GM21723 (cell line): Measurements from ENCODE around the gene TMEM92.

Source experiments
- ATAC-seq: cut with Tn5 transposase; IDR thresholded peaks from one replicate; pipeline ENCODE4 v1.9.1; 2021; ENCODE audit warnings: mild to moderate bottlenecking, moderate library complexity; ENCODE audit not compliant: unreplicated experiment

TMEM92 gene

DNA sequence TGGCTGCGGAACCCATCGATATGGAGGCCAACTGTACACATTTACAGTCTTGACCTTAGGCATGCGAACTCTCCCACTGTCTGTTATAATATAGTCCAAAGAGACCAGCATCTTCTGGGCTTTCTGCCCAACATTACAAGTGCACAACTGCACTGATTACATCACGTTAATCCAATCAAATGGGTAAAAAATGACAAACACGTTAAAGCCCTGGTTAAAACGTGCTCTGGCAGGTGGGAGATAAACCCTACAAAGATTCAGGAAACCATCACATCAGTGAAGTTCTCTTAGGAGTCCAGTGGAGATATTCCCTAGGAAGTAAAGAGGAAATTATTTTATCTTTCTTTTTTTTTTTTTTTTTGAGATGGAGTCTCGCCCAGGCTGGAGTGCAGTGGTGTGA lies 48.0 kb downstream of the TMEM92 start:
- ATAC-seq: no peak

DNA sequence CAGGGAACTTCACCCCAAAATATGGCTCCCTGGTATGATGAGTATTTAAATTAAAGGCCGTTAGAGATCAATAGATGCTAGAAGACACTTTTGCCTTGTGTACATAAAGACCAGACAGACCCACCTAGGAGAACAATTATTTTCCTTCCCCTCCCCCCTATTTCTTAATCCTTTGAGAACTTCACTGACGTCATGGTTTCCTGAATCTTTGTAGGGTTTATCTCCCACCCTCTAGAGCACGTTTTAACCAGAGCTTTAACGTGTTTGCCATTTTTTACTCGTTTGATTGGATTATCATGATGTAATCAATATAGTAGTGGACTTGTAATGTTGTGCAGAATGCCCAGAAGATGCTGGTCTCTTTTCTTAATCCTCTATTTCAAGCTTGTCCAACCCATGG lies 48.8 kb downstream of the TMEM92 start:
- ATAC-seq: no peak

DNA sequence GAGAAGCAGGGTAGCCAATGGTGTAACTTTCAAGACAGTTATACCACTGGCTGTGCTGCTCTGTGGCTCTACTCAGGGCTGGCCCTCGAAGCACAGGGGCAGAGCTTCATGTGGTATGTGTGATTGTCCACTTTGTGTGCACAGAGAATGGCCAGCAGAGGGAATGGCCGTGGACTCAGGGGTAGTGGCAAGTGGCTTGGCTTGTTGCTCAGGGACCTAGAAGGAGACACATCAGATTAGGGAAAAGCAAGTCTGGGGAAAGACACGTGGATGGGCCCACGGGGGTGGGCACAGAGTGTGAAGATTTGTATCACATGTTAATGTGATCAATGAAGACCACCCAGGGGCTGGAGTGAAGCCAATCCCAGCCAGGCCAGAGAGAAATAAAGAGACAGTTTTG lies 51.6 kb downstream of the TMEM92 start:
- no peak for ATAC-seq

DNA sequence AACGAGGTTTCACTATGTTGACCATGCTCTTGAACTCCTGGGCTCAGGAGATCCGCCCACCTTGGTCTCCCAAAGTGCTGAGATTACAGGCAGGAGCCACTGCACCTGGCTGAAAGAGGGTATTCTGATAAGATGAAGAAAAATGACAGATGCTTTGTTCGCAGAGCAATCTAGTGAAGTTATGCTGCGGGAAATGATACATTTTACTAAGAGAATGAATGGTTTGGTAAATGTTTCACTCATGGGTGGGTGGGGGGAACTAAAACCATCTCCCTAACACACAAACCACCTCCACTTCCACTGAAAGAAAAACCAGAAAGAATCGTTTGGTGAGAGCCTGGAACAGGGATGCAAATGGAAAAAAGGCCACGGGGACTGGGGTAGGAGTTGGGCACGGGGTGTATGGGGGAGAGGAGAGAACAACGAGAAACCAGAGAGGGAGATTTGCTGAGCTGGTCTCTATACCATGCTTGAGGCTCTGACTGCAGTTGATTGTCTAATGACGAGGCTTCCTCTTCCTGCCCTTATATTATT lies 52.6 kb downstream of the TMEM92 start:
- no peak for ATAC-seq

DNA sequence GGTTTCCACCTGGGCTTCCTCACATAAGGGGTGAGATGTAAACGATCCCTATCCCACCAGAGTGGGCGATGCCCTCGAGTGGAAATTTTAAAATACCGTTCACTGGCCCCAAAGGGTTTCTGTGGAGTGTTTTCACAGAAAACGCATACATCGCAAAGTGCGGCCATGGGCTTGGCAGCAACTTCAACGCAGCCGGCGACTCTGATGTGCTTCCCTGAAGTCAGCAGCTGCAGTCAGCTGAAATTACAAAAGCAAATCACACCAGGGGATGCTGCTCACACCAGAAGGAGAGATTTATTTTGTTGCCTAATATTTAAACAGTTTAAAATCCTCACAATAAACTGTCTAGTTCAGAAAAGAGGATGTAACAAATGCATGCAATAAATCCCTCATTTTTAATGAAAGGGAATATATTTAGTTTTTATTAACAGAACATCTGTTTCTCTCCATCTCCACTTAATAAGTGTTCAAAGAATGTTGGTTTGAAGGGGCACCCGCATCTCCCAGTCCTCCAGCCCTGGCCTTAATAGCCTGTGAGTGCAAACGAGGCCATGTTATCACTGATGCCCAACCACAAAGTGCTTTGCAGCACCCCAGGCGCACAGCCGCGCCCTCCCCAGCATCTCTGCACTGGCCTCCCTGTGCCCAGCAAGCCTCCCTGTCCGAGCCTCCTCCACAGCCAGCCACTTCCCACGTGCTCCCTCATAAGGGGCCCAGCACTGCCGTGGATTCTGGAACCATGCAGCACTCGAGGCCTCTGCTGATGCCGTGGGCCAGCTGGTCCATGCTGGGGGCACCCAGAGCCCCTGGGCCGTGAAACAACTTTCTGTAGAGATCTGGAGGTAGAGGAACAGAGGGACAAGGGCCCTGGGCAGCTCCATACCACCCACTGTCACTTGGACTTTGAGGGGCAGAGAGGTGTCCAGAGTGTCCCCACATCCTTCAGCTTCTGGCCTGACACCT lies 54.4 kb downstream of the TMEM92 start:
- ATAC-seq: no peak

DNA sequence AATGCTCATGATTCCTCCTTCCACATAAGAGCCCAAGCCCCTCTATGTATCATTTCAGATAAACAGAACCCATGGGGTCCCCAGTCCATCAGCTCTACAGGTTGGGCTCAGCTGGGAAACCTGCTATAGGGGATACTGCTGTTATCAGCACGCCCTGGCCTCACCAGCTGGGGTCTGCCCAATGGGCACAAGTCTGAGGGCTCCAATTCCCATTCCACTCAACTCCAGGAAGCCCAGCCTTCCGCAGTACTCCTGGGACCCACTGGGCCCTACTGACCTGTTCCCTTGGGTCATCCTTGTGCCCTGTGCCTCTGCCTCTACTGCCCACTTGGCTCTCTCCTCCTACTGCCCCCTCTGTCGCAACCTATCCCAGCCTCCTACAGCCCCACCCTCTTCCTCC lies 55.5 kb downstream of the TMEM92 start:
- ATAC-seq: no peak

DNA sequence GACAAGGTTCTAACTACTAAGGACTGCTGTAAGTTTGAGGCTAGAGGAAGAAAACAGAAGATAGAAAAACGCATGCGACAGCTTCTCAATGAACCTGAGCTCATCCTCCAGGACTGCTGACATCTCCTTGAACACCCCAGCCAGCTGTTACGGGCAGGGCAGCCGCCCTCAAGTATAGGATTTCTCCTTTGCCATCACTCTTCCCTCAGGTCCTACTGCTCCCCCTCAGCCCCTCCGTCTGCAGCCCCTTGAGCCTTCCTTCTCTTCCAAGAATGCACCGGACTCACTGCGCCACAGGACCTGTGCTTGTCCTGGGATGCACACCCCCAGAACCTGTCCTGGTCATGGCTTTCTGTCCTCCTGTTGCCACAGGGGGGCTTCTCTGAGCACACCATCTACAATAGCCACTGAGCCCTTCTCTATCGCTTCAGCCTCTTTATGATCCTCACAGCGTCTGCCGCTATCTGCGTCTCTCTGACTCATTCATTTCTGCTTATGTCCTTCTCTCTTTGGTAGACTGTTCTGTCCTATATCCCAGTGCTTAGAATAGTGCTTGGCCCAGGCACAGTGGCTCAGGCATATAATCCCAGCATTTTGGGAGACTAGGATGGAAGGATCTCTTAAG lies 56.0 kb downstream of the TMEM92 start:
- no peak for ATAC-seq
